Progenitor cell of endocrine pancreas (in vitro differentiated cells): ENCODE data around the gene CDKN1A. TPM values are rescaled to one million over a fixed set of nuclear protein-coding genes. Genes with fewer than 3 reads are reported as not detected.

Source experiments
- DNase-seq: peaks from one replicate; pipeline ENCODE4 v3.0.0; 2021; ENCODE audit warnings: low spot score; ENCODE audit not compliant: unreplicated experiment
- H3K27ac Mint-ChIP-seq: 2 replicates; pipeline ENCODE4 v1.8.0; 2021; ENCODE audit warnings: mild to moderate bottlenecking, moderate library complexity, mixed read lengths
- H3K27me3 Mint-ChIP-seq: 2 replicates; pipeline ENCODE4 v1.8.0; 2021; ENCODE audit warnings: mixed read lengths
- H3K36me3 Mint-ChIP-seq: 2 replicates; pipeline ENCODE4 v1.8.0; 2022; ENCODE audit warnings: mixed read lengths; ENCODE audit not compliant: insufficient read depth
- H3K4me1 Mint-ChIP-seq: 2 replicates; pipeline ENCODE4 v1.8.0; 2021; ENCODE audit warnings: low read depth, mixed read lengths
- H3K4me3 Mint-ChIP-seq: 2 replicates; pipeline ENCODE4 v1.8.0; 2021; ENCODE audit warnings: low read depth, mild to moderate bottlenecking, moderate library complexity, mixed read lengths
- H3K9me3 Mint-ChIP-seq: 2 replicates; pipeline ENCODE4 v1.8.0; 2021; ENCODE audit warnings: low read depth, mixed read lengths
- CTCF ChIP-seq: fragments of 200-600 bp; sonication (generic); IDR thresholded peaks from one replicate; pipeline ENCODE4 v1.5.0; 2021; ENCODE audit warnings: antibody characterized with exemption, mild to moderate bottlenecking; ENCODE audit not compliant: unreplicated experiment
- total RNA-seq: library from RNA; stranded (reverse); gene quantifications from 2 replicates; pipeline ENCODE4 v1.2.1, GENCODE V29; 2021

The CDKN1A gene
- total RNA-seq, 1 donor from 2014 or later: 12.4 TPM

- Mint-ChIP-seq H3K27ac (no peak overlapping the region), H3K9me3 (no peaks in the 10 kb centered on the region), H3K4me1 (peaks cover 10% of the 10 kb centered on the region), H3K36me3 (peaks cover 1% of the 10 kb centered on the region), H3K4me3 (no peak overlapping the region), H3K27me3 (peaks cover 38% of the 10 kb centered on the region)
- TF ChIP-seq CTCF: no peak
- no peak for DNase-seq
These were observed 6.8 kb downstream of the CDKN1A start for GRCh38 chr6:36685166-36685924.

DNA sequence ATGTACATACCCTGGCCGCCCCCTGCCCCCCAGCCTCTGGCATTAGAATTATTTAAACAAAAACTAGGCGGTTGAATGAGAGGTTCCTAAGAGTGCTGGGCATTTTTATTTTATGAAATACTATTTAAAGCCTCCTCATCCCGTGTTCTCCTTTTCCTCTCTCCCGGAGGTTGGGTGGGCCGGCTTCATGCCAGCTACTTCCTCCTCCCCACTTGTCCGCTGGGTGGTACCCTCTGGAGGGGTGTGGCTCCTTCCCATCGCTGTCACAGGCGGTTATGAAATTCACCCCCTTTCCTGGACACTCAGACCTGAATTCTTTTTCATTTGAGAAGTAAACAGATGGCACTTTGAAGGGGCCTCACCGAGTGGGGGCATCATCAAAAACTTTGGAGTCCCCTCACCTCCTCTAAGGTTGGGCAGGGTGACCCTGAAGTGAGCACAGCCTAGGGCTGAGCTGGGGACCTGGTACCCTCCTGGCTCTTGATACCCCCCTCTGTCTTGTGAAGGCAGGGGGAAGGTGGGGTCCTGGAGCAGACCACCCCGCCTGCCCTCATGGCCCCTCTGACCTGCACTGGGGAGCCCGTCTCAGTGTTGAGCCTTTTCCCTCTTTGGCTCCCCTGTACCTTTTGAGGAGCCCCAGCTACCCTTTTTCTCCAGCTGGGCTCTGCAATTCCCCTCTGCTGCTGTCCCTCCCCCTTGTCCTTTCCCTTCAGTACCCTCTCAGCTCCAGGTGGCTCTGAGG is 7.6 kb downstream of the CDKN1A start:
- H3K4me3 Mint-ChIP-seq: no peak overlapping the region
- peaks cover 1% of the 10 kb centered on the region for H3K36me3 Mint-ChIP-seq
- DNase-seq: no peak
- no peaks in the 10 kb centered on the region for H3K9me3 Mint-ChIP-seq
- no peak overlapping the region for H3K27ac Mint-ChIP-seq
- H3K4me1 Mint-ChIP-seq: peaks cover 7% of the 10 kb centered on the region
- no peak for TF ChIP-seq CTCF
- H3K27me3 Mint-ChIP-seq: peaks cover 38% of the 10 kb centered on the region

- H3K27ac Mint-ChIP-seq: no peak overlapping the region
- no peak for DNase-seq
- H3K4me3 Mint-ChIP-seq: no peak overlapping the region
- no peaks in the 10 kb centered on the region for H3K9me3 Mint-ChIP-seq
- H3K36me3 Mint-ChIP-seq: peaks cover 1% of the 10 kb centered on the region
- no peak for TF ChIP-seq CTCF
- H3K27me3 Mint-ChIP-seq: peaks cover 35% of the 10 kb centered on the region
- H3K4me1 Mint-ChIP-seq: peaks cover 7% of the 10 kb centered on the region
These were observed 8.4 kb downstream of the CDKN1A start for GRCh38 chr6:36686668-36687513.

- Mint-ChIP-seq H3K4me1 (peaks cover 5% of the 10 kb centered on the region), H3K27ac (no peak overlapping the region), H3K27me3 (peaks cover 33% of the 10 kb centered on the region), H3K4me3 (no peak overlapping the region), H3K36me3 (peaks cover 1% of the 10 kb centered on the region), H3K9me3 (no peaks in the 10 kb centered on the region)
- no peak for TF ChIP-seq CTCF
- DNase-seq: no peak
These were observed 9.7 kb downstream of the CDKN1A start for GRCh38 chr6:36688063-36688738.

DNA sequence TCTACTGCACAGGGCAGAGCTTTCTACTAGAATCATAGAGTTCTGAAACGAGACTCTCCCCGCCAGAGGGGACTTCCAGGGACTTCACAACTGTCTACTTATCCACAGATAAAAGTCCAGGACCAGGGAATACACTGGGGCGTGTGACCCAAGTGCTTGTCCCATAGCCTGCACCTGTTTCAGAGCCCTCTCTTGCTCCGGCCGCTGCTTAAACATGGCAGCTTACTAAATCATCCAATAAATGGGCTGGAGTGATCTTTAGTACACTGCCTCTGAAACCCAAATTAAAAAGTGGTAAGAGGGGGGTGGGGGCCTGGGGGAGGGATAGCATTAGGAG is 10.2 kb downstream of the CDKN1A start:
- Mint-ChIP-seq H3K9me3 (no peaks in the 10 kb centered on the region), H3K27ac (no peak overlapping the region), H3K4me3 (no peak overlapping the region), H3K4me1 (peaks cover 1% of the 10 kb centered on the region), H3K36me3 (peaks cover under 1% of the 10 kb centered on the region), H3K27me3 (peaks cover 33% of the 10 kb centered on the region)
- no peak for DNase-seq
- no peak for TF ChIP-seq CTCF
